Measurements from ENCODE around the gene HORMAD2.

DNA sequence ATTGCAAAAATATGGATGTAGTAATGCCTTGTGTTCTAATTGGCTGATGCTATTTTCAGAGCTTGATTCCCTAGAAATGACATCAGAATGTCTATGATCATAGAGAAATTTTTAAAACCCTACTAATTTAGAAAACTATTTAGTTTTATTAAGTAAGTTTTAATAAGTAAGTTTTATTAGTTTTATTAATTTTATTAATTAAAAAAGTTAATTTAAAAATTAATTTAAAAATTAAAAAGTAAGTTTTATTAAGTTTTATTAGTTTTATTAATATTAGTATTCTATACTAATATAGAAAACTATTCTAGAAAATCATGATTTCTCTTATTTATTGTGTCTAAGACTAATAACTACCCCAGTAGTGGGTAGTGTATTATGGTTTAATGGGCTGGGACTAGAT, 8.2 kb downstream of the HORMAD2 start:
- no peak for TF ChIP-seq FOXM1 (IDR thresholded peaks at IDR 0.05; ENCODE audit: borderline replicate concordance)
- TF ChIP-seq ZNF384 (IDR thresholded peaks at IDR 0.05) = no peak
- TF ChIP-seq SP1 (IDR thresholded peaks at IDR 0.05) = no peak
